HFF-Myc (cell line): ENCODE measurements around the gene YWHAE.

ENCODE experiments used
- DNase-seq: peaks from one replicate; pipeline ENCODE4 v3.0.0-alpha.2; 2011; ENCODE audit warnings: low read depth; ENCODE audit errors: extremely low read depth
- H3K4me3 ChIP-seq: replicated peaks from 2 replicates; pipeline ENCODE4 v1.5.1; 2011; ENCODE audit warnings: low read depth, mild to moderate bottlenecking, control low read depth, low read length
- TF ChIP-seq, protein P1 (sequence below): IDR thresholded peaks from 2 replicates; pipeline ENCODE4 v1.5.1; 2012; ENCODE audit warnings: mild to moderate bottlenecking, low read depth, low read length, control low read depth; ENCODE audit errors: missing control alignments

Gene YWHAE

DNA sequence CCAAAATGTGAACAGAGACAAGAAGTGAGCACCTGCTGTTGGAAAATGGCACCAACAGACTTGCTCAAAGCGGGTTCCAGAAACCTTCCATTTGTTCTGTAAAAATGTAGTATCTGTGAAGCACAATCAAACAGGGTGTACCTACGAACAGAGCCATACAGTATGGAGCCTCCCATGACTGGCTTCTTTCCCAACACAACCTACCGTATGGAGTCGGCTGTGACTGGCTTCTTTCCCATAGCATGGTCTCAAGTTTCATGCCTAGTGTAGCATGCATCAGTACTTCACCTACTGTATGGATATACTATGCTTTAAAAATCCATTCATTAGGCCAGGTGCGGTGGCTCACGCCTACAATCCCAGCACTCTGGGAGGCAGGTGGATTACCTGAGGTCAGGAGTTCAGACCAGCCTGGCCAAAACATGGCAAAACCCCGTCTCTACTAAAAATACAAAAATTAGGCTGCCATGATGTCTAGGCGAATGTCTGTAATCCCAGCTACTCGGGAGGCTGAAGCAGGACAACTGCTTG is 26.2 kb downstream of the YWHAE start:
- no peak overlapping the region for H3K4me3 ChIP-seq
- TF ChIP-seq, protein P1, sequence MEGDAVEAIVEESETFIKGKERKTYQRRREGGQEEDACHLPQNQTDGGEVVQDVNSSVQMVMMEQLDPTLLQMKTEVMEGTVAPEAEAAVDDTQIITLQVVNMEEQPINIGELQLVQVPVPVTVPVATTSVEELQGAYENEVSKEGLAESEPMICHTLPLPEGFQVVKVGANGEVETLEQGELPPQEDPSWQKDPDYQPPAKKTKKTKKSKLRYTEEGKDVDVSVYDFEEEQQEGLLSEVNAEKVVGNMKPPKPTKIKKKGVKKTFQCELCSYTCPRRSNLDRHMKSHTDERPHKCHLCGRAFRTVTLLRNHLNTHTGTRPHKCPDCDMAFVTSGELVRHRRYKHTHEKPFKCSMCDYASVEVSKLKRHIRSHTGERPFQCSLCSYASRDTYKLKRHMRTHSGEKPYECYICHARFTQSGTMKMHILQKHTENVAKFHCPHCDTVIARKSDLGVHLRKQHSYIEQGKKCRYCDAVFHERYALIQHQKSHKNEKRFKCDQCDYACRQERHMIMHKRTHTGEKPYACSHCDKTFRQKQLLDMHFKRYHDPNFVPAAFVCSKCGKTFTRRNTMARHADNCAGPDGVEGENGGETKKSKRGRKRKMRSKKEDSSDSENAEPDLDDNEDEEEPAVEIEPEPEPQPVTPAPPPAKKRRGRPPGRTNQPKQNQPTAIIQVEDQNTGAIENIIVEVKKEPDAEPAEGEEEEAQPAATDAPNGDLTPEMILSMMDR = no peak
- no peak for DNase-seq

DNA sequence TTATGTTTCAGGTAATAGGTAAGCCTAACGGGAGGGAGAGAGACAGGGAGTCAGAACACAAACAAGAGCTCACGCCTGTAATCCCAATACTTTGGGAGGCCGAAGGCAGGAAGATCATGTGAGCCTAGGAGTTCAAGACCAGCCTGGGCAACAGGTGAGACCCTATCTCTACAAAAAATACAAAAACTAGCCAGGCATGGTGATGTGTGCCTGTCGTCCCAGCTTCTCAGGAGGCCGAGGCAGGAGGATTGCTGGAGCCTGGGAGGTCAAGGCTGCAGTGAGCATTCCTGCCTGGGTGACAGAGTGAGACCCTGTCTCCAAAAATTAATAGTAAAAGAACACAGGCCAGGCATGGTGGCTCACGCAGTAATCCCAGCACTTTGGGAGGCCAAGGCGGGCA is 27.4 kb downstream of the YWHAE start:
- H3K4me3 ChIP-seq = no peak overlapping the region
- DNase-seq = no peak
- TF ChIP-seq, protein P1 = no peak

- H3K4me3 ChIP-seq = no peak overlapping the region
- TF ChIP-seq, protein P1 = no peak
- DNase-seq = no peak
Observed at GRCh38 chr17:1371893-1372590, 28.0 kb downstream of the YWHAE start.

DNA sequence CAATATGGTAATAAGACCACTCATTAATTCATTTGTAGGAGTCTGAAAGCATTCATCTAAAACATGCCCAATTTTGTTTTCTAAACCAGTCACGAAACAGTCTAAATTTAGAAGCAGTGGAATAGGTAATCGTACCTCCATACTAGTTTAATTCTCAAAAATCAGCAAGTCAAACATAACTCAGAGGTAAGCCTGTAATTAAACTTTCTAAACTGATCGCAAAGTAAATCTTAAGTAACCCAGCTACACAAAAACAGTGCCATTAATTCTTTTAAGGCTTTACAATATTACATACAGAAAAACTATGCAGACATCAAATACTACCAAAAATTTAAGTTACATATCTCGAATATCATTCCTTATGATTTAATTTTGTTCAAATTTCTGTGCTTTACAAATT is 31.4 kb downstream of the YWHAE start:
- TF ChIP-seq, protein P1 = no peak
- no peak for DNase-seq
- H3K4me3 ChIP-seq = no peak overlapping the region

GRCh38 chr17:1367351-1367745 is 32.7 kb downstream of the YWHAE start:
- no peak overlapping the region for H3K4me3 ChIP-seq
- TF ChIP-seq, protein P1 = no peak
- DNase-seq = no peak

GRCh38 chr17:1366234-1366633 is 33.8 kb downstream of the YWHAE start:
- DNase-seq = no peak
- no peak overlapping the region for H3K4me3 ChIP-seq
- TF ChIP-seq, protein P1 = no peak

- DNase-seq = peak; percentile 53
- H3K4me3 ChIP-seq = no peak overlapping the region
- TF ChIP-seq, protein P1 = peak; percentile 89
Observed at GRCh38 chr17:1365445-1366039, 34.5 kb downstream of the YWHAE start.
